ENCODE measurements around the gene TMEM150C.
A peak's percentile ranks its signal among the peaks of the same experiment; 100 is the strongest.

Gene TMEM150C

GRCh38 chr4:82529322-82529721 lies 32.5 kb downstream of the TMEM150C start:
- H3K4me3 ChIP-seq (ENCODE audit: control insufficient read depth, low read depth, low read length) = no peak overlapping the region
- no peak for TF ChIP-seq CTCF (conservative IDR thresholded peaks at IDR 0.05; ENCODE audit: control insufficient read depth, insufficient read depth, low read depth, low read length)
- DNase-seq (ENCODE audit: low read depth) = no peak

GRCh38 chr4:82528868-82529267 lies 32.9 kb downstream of the TMEM150C start:
- no peak for DNase-seq (ENCODE audit: low read depth)
- TF ChIP-seq CTCF (conservative IDR thresholded peaks at IDR 0.05; ENCODE audit: control insufficient read depth, insufficient read depth, low read depth, low read length) = no peak
- H3K4me3 ChIP-seq (ENCODE audit: control insufficient read depth, low read depth, low read length) = no peak overlapping the region

GRCh38 chr4:82528074-82528473 lies 33.7 kb downstream of the TMEM150C start:
- no peak for DNase-seq (ENCODE audit: low read depth)
- no peak for TF ChIP-seq CTCF (conservative IDR thresholded peaks at IDR 0.05; ENCODE audit: control insufficient read depth, insufficient read depth, low read depth, low read length)
- no peak overlapping the region for H3K4me3 ChIP-seq (ENCODE audit: control insufficient read depth, low read depth, low read length)

GRCh38 chr4:82525307-82525911 lies 36.4 kb downstream of the TMEM150C start:
- no peak for DNase-seq (ENCODE audit: low read depth)
- TF ChIP-seq CTCF (conservative IDR thresholded peaks at IDR 0.05; ENCODE audit: control insufficient read depth, insufficient read depth, low read depth, low read length) = no peak
- no peak overlapping the region for H3K4me3 ChIP-seq (ENCODE audit: control insufficient read depth, low read depth, low read length)

GRCh38 chr4:82524570-82525152 lies 37.1 kb downstream of the TMEM150C start:
- TF ChIP-seq CTCF (conservative IDR thresholded peaks at IDR 0.05; ENCODE audit: control insufficient read depth, insufficient read depth, low read depth, low read length) = no peak
- peak; percentile 15 for DNase-seq (ENCODE audit: low read depth)
- H3K4me3 ChIP-seq (ENCODE audit: control insufficient read depth, low read depth, low read length) = no peak overlapping the region

GRCh38 chr4:82523179-82523578 lies 38.6 kb downstream of the TMEM150C start:
- no peak for TF ChIP-seq CTCF (conservative IDR thresholded peaks at IDR 0.05; ENCODE audit: control insufficient read depth, insufficient read depth, low read depth, low read length)

More at GRCh38 chr4:82523179-82523578, 38.6 kb downstream of the TMEM150C start:
- no peak overlapping the region for H3K4me3 ChIP-seq (ENCODE audit: control insufficient read depth, low read depth, low read length)
- no peak for DNase-seq (ENCODE audit: low read depth)
